ENCODE data around the gene FIG4.

The FIG4 gene

DNA sequence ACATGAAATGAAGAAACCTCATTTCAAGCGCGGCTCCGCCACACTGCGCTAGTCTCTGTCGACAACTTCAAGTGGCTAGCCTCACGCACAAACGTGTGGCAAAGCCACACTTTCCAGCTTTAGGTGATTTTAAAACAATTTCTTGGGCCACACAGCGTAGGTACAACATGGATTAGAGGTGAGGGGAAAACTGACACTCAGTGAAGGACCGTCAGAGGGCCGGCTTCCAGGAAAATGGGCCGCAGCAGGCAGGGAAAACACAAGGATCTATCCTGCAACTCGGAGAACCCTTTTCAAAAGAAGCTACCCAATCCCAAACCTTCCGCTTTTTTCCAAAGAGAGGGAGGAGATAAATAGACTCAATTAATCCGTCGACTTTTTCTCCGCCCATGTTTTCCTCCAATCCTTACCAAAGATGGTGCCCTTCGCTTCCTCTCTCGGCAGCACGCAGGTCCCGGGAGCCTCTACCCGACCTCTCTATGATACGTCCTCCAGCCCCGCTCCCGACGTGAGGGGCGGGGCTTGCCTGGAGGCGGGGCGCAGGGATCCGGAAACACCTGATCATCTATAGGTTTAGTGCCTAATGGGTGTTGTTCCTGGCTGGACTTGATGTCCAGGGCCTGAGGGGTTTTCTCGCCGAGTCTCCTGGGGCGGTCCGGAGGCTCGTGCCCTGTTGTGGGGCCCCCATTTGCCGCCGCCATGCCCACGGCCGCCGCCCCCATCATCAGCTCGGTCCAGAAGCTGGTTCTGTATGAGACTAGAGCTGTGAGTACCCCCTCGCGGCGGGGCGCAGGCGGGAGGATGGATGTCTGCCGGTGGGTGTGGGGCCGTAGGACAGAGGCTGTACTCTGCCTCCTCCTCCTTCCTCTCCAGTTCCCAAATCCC, at the start of gene FIG4, which contains the start of gene AK9:
Gene FIG4 (plus strand): TSS at position 560 of the 885 bp plus-strand sequence. CDS start 140 bp downstream, at position 700.
Gene AK9 (minus strand): TSS at position 466 of the 885 bp plus-strand sequence. CDS start 15,457 bp downstream, outside the sequence.
- peak; percentile 93 for DNase-seq

DNA sequence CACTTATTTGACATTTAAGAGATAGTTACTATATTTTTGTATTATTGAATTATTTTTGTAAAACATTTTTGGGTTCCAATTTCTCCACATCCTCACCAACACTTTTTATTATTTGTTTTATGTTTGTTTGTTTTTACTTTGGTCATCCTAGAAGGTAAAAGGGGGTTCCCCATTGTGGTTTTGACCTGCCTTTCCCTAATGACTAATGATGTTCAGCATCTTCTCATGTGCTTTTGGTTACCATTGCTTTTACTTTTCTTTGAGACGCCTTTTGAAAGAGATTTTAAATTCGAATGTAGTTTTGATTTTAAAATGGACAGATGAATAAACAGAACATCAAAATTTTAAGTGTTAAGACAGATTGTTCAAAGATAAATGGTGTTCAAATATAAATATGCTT, 47.0 kb upstream of the FIG4 start:
- no peak for DNase-seq

DNA sequence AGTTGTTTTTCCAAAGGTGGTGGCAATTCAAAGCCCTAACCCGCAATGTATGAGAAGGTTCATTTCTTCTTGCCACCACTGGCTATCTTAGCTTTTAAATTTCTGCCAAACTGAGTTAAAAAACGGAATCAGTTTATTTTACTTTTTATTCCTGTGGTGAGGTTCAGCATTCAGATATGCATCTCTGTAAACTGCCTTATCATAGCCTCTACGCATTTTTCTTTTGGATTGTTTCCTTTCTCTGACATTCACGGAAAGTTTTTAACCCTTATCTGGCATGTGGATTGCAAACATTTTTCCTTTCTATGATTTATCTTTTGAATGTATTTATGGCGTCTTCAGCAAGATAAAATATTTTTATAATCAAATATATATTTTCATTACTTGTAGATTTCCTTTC, 37.8 kb upstream of the FIG4 start:
- no peak for DNase-seq

GRCh38 chr6:109655761-109656262, 35.3 kb upstream of the FIG4 start:
- DNase-seq = no peak

GRCh38 chr6:109660526-109661320, 30.4 kb upstream of the FIG4 start:
- no peak for DNase-seq

DNA sequence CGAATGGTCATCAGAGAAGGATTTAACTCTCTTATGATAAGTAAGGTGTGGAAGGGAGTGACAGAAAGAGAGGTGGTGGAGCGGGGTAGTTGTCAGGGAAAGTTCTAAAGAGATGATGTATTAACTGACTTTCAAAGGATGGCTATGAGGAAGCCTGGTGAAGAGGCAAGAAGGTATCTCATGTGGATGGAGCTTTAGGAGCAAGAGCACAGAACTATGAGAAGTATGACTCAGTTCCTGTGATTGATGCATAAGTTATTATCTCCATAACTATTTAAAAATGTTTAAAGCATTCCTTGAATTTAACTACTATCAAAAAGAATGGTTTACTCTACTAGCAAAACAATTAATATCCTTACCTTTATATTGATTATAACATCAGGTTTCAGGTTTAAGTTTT, 28.9 kb upstream of the FIG4 start:
- DNase-seq = no peak

- DNase-seq = no peak
Observed at GRCh38 chr6:109669811-109670210, 21.3 kb upstream of the FIG4 start.

- no peak for DNase-seq
Observed at GRCh38 chr6:109671733-109672132, 19.4 kb upstream of the FIG4 start.

GRCh38 chr6:109672175-109672574, 18.9 kb upstream of the FIG4 start:
- DNase-seq = no peak

GRCh38 chr6:109672839-109673238, 18.3 kb upstream of the FIG4 start:
- no peak for DNase-seq

- DNase-seq = no peak
Observed at GRCh38 chr6:109676724-109677123, 14.4 kb upstream of the FIG4 start.

GRCh38 chr6:109678240-109678639, 12.9 kb upstream of the FIG4 start:
- no peak for DNase-seq

DNA sequence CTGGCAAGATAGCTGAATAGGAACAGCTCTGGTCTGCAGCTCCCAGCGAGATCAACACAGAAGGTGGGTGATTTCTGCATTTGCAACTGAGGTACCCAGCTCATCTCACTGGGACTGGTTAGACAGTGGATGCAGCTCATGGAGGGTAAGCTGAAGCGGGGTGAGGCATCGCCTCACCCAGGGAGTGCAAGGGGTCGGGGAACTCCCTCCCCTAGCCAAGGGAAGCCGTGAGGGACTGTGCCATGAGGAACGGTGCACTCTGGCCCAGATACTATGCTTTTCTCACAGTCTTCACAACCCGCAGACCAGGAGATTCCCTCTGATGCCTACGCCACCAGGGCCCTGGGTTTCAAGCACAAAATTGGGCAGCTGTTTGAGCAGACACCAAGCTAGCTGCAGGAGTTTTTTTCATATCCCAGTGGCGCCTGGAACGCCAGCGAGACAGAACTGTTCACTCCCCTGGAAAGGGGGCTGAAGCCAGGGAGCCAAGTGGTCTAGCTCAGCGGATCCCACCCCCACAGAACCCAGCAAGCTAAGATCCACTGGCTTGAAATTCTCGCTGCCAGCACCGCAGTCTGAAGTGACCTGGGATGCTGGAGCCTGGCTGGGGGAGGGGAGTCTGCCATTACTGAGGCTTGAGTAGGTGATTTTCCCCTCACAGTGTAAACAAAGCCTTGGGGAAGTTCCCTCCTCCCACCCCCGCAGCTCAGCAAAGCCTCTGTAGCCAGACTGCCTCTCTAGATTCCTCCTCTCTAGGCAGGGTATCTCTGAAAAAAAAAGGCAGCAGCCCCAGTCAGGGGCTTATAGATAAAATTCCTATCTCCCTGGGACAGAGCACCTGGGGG, 12.2 kb upstream of the FIG4 start:
- peak; percentile 6 for DNase-seq

DNA sequence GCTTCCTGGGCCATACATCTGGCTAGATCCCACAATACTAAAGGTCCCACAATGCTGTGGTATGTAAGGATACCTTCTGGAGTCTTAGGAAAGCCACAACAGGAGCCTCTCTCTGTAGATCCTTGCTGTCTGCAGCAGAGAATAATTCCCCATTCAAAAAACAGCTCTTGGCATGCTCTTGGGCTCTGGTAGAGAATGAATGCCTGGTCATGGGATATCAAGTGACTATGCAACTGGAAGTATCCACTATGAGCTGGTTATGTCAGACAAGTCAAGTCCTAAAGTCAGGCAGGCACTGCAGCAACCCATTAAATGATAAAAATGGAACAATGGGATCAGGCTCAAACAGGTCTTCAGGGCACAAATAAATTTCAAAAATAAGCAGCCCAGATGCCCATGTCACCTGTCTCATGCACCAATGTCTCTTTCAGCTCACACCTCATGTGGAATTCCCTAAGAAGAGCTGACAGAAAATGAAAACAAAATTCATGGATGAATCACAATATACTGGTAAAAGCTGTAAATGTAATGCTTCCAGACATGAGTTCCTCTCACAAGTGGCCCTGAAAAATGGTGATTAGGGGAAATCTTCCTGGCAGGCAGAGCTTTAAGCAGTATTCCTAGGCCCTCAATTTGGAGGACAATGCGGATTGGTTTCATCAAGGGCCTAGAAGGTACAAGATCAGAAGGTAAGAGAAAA, 4.4 kb upstream of the FIG4 start:
- DNase-seq = no peak

DNA sequence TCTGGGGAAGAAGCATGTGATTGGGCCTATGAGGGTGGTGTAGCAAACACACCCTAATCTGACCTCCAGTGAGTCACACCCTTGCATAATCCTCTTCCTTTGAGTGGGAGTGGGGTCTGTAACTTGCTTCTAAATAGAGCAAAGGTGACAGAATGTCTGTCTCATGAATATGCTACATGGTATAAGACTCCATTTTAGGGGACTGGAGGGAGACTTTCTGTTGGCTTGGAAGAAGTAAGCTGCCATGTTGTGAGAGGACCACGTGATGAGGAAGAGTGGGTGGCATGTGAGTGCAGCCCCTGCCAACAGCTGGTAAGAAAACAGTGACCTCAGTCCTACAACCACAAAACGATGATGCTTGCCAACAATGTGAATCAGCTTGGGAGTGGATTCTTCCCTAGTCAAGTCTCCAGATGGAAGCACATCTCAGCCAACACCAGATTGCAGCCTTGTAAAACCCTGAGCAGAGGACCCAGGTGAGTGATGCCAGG, 3.8 kb upstream of the FIG4 start:
- DNase-seq = no peak

GRCh38 chr6:109690373-109690736, 741 bp upstream of the FIG4 start:
- DNase-seq = peak; percentile 73

DNA sequence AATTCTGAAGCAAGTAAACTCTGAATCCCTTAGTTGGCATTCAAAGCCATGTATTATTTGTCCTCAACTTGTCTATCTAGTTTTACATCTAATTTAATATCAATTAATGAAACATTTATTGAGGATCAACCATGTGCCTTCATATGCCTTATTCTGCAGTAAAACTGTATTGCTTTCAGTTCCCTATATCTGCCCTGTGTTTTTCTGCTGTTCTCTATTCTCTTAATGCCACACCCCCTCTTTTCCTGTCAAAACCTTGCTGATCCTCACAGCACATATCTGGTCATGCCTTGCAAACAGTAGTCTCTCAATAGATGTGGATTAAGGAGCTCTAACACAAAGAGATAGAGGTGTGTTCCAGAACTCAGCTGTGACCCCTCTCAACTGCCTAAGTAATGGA, 2.0 kb downstream of the FIG4 start:
- DNase-seq = no peak

DNA sequence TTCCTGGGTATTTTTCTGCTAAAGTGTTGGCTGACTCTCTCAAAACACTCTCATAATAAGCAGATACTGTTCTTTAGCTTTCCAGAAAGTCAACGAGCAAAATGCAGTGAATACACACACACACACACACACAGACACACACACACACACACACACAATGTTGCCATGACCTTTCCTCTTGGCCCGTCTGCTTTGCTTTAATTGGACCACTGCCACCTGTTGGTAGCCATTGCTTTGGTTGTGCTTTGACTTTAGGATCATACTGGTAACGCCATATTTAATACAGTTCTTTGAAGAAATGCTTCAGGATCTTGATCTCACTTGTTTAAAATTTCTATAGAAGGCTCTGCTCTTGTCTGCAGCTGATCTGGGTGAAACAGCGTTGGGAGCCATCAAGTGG, 4.4 kb downstream of the FIG4 start:
- DNase-seq = no peak

GRCh38 chr6:109696355-109696754, 5.3 kb downstream of the FIG4 start:
- DNase-seq = no peak

DNA sequence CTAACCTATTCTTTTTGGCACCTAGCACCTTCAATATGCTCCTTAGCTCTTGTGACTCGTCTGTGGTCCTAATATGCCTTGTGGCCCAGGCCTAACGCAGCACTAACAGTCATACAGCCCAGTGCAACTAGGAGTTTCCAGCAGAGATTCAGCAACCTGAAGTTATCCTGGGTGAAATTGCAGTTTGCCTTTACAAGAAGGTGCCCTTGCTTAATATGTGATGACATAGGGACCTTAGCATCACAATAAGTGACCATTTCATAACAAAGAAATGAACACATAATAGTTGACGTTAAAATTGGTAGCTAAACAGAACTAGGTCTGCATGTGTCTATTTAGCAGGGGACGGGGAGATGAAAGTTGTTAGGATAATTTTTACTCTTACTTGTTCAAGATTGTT, 10.1 kb downstream of the FIG4 start:
- no peak for DNase-seq

DNA sequence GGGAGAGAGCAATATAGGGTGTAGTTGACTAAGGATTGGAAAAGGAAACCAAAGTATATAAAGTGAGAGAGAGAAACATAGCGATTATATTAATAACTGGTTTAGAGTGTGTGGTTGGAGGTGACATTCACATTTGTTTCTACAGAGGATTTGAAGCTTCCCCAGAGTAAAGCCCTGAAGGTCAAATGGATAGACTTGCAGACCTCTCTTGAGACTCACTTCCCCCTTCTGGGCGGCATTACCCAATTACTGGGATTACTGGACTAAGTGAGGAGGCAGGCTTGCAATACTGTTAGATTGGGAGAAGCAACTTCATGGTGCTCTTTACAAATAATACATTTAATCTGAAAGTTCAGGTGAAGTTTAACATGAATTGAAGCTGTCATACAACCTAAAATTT, 10.7 kb downstream of the FIG4 start:
- DNase-seq = no peak

- no peak for DNase-seq
Observed at GRCh38 chr6:109702791-109703190, 11.7 kb downstream of the FIG4 start.

Measured in activated naive CD4-positive, alpha-beta T cell treated with Interleukin-2 at 50 U/mL for 16 hours (primary cell).